Stimulated activated CD8-positive, alpha-beta memory T cell treated with anti-CD3 and anti-CD28 coated beads, Interleukin-4, amount 100 ng/mL, for 4 hours (primary cell): ENCODE data around the gene HNF4A.
"Not testable (repeated sequence)": the region's sequence is repeated elsewhere in the genome, so short reads cannot be mapped to it uniquely, and the experiment has no call there.

Experiments used
- DNase-seq, 2 donors: peaks; one replicate each; pipeline ENCODE4 v3.0.0-alpha.2; 2020; ENCODE audit warnings: low read depth in 2 of 2, low spot score in 1 of 2

Gene HNF4A

GRCh38 chr20:44355498-44356352, at the start of gene HNF4A:
Gene HNF4A (plus strand): TSS chr20:44355699. CDS start chr20:44355805, 106 bp downstream.
- no peak for DNase-seq

- DNase-seq: no peak
These were observed 48.6 kb upstream of the HNF4A start for GRCh38 chr20:44306927-44307326.

GRCh38 chr20:44309763-44310663, 45.5 kb upstream of the HNF4A start:
- no peak for DNase-seq

- DNase-seq: peak; percentile 95 to 97
These were observed 44.5 kb upstream of the HNF4A start, which contains the start of gene FITM2 for GRCh38 chr20:44310664-44311639. Gene FITM2 (minus strand): TSS chr20:44311202. CDS start chr20:44311148, 54 bp downstream.

GRCh38 chr20:44314870-44315269, 40.6 kb upstream of the HNF4A start:
- DNase-seq: no peak

GRCh38 chr20:44319839-44320422, 35.6 kb upstream of the HNF4A start:
- DNase-seq: no peak

GRCh38 chr20:44324343-44324742, 31.2 kb upstream of the HNF4A start:
- no peak for DNase-seq

GRCh38 chr20:44326391-44327159, 28.9 kb upstream of the HNF4A start:
- DNase-seq: no peak

GRCh38 chr20:44327748-44328147, 27.8 kb upstream of the HNF4A start:
- DNase-seq: not testable (repeated sequence)

GRCh38 chr20:44328428-44328827, 27.1 kb upstream of the HNF4A start:
- DNase-seq: no peak

GRCh38 chr20:44331201-44331600, 24.3 kb upstream of the HNF4A start:
- DNase-seq: no peak

GRCh38 chr20:44334306-44334705, 21.2 kb upstream of the HNF4A start:
- no peak for DNase-seq

- no peak for DNase-seq
These were observed 20.8 kb upstream of the HNF4A start for GRCh38 chr20:44334709-44335108.

- no peak for DNase-seq
These were observed 19.8 kb upstream of the HNF4A start for GRCh38 chr20:44335675-44336074.

- no peak for DNase-seq
These were observed 19.4 kb upstream of the HNF4A start for GRCh38 chr20:44336086-44336485.

- DNase-seq: no peak
These were observed 18.6 kb upstream of the HNF4A start, which contains the start of gene R3HDML for GRCh38 chr20:44336725-44337380. Gene R3HDML (plus strand): TSS chr20:44337043. CDS start chr20:44337158, 115 bp downstream.

GRCh38 chr20:44342248-44342647, 13.3 kb upstream of the HNF4A start:
- no peak for DNase-seq

GRCh38 chr20:44343162-44343675, 12.3 kb upstream of the HNF4A start:
- DNase-seq: no peak

- no peak for DNase-seq
These were observed 10.8 kb upstream of the HNF4A start for GRCh38 chr20:44344723-44345122.
